22Rv1 (cell line): Measurements from ENCODE around the gene TNPO3.
"Not testable (repeated sequence)": the region's sequence is repeated elsewhere in the genome, so short reads cannot be mapped to it uniquely, and the experiment has no call there.

Source experiments
- H3K27ac ChIP-seq: fragments of 450-650 bp; 2 replicates; pipeline ENCODE4 v1.5.1; 2017
- ZFX ChIP-seq: fragments of 450-650 bp; IDR thresholded peaks from 2 replicates; pipeline ENCODE4 v1.6.1; 2017; ENCODE audit warnings: antibody characterized with exemption, borderline replicate concordance
- TF ChIP-seq, protein P1 (sequence below): fragments of 450-650 bp; IDR thresholded peaks from 2 replicates; pipeline ENCODE4 v1.5.1; 2017; ENCODE audit warnings: mild to moderate bottlenecking

TNPO3 gene

DNA sequence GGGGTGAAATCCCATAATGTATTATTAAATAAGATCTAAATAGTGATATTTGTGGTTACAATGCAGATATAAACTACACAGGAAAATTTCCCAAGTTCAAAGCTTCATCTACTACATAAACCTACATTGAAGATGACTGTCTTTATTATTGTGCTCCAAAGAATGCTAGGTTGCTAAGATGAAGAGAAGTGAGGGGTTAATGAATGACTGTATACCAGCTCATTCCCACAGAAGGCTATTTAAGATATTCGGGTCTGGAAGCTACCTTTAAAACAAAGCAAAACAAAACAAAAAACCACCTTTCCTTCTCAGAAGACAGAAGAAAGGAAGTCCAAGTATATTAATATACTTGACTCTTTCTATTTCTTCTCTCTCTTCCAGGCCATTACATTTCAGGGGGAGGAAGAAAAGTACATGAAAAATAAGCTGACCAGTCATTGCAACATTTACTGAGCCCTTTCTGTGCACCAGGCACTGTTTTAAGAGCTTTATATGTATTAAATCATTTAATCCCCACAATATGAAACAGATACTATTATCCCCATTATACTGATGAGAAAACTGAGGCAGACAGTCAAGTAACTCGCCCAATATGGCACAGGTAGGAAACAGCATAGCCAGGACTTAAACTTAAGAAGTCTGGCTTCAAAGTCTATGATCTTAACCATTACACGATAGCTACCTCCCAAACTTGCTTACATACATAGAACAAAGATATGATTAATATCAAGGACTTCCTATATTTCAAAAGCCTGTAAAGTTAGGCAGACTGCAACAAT lies 48.1 kb downstream of the TNPO3 start:
- TF ChIP-seq, protein P1, sequence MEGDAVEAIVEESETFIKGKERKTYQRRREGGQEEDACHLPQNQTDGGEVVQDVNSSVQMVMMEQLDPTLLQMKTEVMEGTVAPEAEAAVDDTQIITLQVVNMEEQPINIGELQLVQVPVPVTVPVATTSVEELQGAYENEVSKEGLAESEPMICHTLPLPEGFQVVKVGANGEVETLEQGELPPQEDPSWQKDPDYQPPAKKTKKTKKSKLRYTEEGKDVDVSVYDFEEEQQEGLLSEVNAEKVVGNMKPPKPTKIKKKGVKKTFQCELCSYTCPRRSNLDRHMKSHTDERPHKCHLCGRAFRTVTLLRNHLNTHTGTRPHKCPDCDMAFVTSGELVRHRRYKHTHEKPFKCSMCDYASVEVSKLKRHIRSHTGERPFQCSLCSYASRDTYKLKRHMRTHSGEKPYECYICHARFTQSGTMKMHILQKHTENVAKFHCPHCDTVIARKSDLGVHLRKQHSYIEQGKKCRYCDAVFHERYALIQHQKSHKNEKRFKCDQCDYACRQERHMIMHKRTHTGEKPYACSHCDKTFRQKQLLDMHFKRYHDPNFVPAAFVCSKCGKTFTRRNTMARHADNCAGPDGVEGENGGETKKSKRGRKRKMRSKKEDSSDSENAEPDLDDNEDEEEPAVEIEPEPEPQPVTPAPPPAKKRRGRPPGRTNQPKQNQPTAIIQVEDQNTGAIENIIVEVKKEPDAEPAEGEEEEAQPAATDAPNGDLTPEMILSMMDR: no peak
- no peak for TF ChIP-seq ZFX
- no peak overlapping the region for H3K27ac ChIP-seq

DNA sequence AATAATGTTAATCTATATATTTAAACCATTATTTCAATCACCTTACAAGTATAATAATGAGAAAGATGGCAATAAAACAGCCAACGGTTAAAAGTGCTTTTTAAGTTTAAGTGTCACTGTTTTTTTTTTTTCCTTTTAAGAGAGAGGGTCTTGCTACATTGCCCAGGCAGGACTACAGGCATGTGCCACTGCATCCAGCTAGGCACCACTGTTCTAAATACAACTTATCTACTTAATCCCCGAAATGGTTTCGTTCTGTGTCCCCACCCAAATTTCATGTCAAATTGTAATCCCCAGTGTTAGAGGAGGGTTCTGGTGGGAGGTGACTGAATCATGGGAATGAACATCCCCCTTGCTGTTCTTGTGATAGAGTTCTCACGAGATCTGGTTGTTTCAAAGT lies 49.7 kb downstream of the TNPO3 start:
- no peak overlapping the region for H3K27ac ChIP-seq
- no peak for TF ChIP-seq ZFX
- TF ChIP-seq, protein P1: no peak

DNA sequence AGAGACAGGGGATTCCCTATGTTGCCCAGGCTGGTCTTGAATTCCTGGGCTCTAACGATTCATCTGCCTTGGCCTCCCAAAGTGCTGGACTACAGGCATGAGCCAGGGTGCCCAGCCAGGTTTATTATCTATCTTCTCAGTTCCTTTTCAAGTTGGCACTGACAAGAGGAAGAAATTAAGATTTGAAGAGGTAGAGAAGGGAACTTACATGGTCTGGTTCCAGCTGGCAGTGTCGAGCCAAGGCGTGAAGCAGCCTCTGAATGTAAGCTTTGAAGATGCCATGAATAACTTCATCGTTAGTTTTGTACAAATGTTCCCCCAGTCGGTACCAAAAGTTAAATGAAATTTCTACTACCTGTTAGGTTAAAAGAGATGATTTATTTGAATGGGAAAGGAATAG lies 57.7 kb downstream of the TNPO3 start:
- TF ChIP-seq, protein P1: no peak
- TF ChIP-seq ZFX: no peak
- no peak overlapping the region for H3K27ac ChIP-seq

DNA sequence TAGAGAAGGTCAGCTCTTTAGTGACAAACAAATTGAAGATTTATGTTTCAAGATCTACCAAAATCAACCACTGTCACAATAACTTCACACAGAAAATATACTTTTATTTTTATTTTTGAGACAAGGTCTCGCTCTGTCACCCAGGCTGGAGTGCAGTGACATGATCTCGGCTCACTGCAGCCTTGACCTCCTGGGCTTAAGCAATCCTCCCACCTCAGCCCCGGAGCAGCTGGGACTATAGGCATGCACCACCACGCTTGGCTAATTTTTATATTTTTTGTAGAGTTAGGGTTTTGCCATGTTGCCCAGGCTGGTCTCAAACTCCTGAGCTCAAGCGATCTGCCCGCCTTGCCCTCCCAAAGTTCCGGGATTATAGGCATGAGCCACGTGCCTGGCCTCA lies 60.4 kb downstream of the TNPO3 start:
- H3K27ac ChIP-seq: not testable (repeated sequence)

DNA sequence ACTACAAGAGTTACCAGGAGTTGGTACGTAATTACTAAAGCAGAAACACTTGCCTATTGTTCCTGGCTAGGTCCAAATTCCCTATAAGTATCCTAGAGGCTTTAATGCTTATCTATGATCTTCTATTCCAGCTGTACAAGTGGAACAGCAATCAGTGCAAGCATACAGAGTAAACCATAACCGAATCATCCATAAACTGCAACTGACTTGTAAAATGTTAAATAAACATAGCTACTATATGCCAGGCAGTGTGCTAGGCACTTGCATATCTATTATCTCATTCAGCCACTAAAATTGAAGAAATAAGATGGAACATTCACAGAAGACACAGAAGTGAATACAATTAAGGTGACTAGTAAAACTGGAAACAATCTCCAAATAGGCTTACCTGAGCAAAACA lies 61.5 kb downstream of the TNPO3 start:
- H3K27ac ChIP-seq: no peak overlapping the region
- no peak for TF ChIP-seq ZFX
- TF ChIP-seq, protein P1: no peak

DNA sequence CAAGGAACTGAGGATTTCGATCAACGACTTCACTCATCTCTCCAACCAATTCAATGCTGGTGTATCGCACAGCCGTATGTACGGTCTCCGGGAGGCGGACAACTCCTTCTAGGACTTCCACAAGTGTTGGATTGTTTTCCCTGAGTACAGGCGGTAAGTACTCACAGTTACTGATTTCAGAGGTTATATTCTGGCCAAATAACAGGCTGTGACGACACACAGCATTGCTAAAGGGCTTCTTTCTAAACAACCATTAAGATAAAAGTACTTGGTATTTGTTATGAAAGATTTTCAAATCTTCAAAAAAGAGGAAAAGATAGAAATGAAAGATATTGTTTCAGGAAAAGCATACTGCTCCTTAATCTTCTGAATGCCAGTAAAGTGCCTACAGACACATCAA lies 65.0 kb downstream of the TNPO3 start:
- no peak overlapping the region for H3K27ac ChIP-seq
- TF ChIP-seq, protein P1: no peak
- TF ChIP-seq ZFX: no peak

DNA sequence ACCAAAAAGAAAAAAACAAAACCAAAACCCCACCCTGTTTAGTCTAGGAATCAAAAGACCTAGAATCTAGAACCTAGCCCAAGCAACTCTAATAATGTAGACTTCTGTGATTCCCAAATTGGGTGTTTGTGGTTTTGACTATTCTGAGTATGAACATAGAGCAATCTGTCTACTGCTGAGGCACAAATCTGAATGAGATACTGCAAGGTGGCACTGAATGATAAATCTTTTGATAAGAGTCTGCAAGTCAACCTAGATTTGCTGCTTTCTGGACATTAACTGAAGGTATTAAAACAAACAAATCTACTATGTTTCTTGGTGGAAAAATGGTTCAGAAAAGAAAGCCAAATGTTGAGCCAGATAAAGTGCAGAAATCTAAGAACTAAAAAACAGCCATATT lies 66.5 kb downstream of the TNPO3 start:
- no peak overlapping the region for H3K27ac ChIP-seq
- TF ChIP-seq ZFX: no peak
- TF ChIP-seq, protein P1: no peak

DNA sequence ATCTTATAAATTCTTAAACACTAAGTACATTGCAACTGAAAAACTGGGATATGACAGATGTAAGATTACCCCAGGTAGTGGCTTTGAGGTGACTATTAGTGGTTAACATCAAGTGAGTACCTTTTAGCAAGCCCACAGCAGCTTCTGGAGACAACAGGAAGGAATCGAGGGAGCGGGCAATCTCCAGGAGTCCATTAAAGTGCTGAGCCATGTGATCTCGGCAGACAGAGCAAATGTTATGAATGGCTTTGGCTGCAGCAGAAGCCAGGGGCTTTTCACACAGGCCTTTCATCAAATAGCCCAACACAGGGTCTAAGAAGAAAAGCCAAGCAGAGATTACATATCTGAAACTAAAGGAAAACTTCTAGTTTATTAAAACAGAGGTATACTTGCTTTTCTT lies 68.3 kb downstream of the TNPO3 start:
- no peak for TF ChIP-seq ZFX
- TF ChIP-seq, protein P1: no peak
- H3K27ac ChIP-seq: no peak overlapping the region
